Suppressor macrophage treated with lipopolysaccharide for 4 hours (primary cell): ENCODE results near the gene CCNI.
"Not testable (repeated sequence)": the region's sequence is repeated elsewhere in the genome, so short reads cannot be mapped to it uniquely, and the experiment has no call there.

Experiments used
- DNase-seq: peaks from one replicate; pipeline ENCODE4 v3.0.0-alpha.2; 2020

The CCNI gene, protein sequence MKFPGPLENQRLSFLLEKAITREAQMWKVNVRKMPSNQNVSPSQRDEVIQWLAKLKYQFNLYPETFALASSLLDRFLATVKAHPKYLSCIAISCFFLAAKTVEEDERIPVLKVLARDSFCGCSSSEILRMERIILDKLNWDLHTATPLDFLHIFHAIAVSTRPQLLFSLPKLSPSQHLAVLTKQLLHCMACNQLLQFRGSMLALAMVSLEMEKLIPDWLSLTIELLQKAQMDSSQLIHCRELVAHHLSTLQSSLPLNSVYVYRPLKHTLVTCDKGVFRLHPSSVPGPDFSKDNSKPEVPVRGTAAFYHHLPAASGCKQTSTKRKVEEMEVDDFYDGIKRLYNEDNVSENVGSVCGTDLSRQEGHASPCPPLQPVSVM

DNA sequence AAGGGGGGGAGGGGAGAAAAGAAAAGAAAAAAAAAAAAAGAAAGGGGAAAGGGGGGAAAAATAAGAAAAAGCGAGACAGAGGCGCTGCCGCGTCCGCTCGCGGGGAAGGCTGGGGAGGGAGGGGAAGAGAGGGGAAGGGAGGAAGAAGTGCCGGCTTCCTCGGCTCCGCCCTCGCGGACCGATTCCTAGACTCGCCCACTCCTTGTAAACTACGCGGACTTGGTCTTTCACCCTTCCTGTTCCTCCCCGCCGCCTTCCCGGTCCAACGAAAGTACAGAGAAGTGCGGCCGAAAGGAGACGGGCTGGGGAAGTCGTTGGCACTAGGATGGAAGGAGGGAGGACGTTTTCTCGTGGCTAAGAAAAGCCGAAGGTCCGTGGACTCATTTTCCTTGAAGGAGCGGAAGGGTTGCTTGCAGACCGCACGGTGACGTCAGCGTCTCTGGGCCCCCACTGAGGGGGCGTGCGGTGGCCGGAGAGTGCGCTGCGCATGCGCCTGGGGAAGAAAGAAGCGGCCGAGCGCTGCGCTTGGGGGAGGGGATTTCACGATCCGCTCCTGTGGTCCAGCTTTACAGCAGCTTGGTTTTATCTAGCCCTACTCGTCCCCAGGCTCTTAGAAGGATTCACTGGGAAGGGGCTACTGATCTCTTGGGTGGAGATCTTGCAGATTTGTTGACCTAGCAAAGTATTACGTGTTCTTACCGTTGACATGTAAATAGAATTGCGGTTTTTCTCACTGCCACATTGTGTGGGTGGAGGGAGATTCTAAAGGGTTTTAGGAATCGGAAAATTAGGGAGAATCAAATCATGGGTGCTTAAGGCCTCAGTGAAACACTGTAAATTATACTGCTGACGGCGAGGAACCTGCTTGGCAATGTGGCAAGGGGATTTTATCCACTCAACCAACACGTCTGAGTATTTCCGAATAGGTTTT lies at the start of gene CCNI:
Gene CCNI, minus strand, starts transcription at position 121 of the 931 bp plus-strand sequence. CDS start 9,627 bp downstream, outside the sequence.
- peak; percentile 98 for DNase-seq

- peak; percentile 51 for DNase-seq
Observed at GRCh38 chr4:77124576-77124975, 48.8 kb upstream of the CCNI start.

- DNase-seq: peak; percentile 66
Observed at GRCh38 chr4:77123411-77123810, 47.6 kb upstream of the CCNI start.

DNA sequence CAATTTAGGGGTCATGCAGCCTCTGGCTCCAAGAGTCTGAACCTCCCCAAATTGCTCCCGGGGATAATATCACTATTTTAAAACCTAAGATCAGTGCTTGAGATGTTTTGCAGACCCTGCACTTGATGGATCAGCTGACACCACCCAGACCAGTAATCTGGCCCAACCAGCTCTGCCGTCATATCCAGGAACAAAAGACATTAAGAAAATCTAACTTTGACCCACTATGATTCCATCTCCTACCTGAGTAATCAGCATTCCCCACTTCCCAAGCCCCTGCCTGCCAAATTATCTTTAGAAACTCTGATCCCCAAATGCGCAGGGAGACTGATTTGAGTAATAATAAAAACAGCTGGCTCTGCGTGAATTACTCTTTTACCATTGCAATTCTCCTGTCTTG lies 46.9 kb upstream of the CCNI start:
- DNase-seq: no peak

DNA sequence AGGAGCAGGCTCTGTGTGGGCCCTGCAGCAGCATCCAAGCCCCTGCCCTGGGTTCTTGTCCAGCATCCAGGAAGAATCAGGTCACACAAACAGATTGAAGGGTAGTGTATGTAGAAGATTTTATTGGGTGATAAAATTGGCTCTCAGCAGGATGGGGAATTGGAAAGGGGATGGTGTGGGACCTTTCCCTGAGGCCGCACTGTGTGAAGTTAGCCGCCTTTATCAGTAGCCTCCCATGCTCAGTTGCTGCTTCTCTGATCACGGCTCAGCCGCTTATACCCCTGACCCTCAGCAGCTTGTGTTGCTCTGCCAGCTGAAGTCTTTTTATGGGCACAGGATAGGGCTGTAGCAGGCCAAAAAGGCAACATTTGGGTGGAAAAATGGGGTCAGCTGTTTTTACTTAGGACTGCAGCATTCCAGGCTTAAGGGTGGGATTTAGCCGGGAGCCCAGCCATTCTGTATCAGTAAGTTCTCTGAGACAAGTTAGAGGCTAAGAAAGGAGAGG lies 46.0 kb upstream of the CCNI start:
- DNase-seq: no peak

DNA sequence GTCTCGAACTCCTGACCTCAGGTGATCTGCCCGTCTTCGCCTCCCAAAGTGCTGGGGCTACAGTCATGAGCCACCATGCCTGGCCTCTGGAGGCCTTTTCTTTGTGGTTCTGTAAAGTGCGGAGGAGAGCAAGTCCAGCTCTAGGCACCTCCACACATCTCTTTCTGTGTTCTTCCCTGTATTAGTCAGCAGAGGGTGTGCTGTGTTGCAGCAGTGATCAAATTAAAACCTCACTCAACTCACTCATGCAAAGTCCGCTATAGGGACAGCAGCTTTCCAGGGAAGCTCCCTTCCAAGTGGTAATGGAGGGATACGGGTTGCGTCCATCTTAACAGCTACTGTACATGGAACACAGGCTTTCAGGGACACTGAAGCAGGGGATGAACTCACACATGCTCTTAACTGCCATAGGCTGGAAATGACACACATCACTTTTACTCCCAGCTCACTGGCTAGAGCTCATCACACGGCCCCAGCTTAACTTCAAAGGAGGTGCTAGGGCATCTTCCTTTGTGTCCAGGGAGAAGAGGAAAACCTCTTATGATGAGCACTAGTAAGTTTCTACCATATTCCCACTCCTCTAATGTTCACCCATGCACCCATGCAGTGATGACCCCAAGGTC lies 45.2 kb upstream of the CCNI start:
- no peak for DNase-seq

DNA sequence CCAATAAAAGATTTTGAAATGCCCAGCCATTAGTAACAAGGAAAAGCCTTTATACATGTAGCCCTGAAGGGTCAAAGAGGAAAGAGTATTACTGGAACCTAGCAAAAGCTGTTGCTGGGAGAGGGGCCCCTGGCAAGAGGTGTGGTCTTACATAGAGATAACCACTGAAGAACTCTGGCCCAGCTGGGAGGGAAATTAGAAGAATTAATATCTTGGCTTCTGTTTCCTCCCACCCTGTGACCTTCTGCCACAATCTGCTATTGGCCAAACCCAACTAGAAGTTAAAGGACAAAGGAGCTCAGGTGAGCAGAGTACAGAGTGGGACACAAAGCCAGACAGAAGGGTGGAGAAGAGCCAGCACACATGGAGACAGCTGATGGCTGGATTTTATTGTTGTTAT lies 41.9 kb upstream of the CCNI start:
- DNase-seq: no peak

DNA sequence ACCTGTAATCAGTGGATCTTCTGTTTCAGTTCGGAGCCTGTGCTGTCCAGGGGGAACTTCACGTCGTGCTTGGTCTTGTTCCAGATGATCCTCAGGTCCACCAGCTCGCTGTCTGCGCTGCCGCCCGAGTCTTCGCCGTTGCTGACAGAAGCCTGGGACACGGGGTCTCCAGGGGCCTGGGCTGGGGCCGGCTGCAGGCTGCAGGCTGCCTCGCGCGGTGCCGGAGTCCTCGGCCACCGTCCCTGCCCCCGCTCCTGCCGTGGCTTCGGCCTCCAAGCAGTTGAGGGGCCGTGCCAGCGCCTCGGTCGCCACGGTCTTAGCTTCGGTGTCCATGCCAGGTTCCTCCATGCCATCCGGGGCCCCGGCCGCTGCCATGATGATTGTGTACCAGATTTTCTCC lies 37.3 kb upstream of the CCNI start:
- no peak for DNase-seq

DNA sequence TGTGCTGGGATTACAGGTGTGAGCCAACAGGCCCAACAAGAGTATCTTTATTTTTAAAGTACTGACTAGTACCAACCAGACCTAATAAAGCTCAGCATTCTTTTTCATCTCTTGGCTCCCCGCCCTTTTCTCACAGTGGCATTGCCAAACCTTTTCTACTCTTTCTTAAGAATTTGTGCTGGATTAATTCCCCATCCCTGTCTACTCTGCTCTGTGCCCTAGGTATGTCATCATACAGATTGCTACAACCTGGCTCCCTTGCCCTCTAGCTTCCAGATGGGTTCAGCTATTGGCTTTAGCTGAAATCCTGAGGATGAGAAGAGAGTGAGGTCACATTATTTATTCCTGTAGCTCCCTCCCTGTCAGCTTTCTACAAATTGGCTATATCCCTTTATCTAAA lies 34.9 kb upstream of the CCNI start:
- DNase-seq: no peak

DNA sequence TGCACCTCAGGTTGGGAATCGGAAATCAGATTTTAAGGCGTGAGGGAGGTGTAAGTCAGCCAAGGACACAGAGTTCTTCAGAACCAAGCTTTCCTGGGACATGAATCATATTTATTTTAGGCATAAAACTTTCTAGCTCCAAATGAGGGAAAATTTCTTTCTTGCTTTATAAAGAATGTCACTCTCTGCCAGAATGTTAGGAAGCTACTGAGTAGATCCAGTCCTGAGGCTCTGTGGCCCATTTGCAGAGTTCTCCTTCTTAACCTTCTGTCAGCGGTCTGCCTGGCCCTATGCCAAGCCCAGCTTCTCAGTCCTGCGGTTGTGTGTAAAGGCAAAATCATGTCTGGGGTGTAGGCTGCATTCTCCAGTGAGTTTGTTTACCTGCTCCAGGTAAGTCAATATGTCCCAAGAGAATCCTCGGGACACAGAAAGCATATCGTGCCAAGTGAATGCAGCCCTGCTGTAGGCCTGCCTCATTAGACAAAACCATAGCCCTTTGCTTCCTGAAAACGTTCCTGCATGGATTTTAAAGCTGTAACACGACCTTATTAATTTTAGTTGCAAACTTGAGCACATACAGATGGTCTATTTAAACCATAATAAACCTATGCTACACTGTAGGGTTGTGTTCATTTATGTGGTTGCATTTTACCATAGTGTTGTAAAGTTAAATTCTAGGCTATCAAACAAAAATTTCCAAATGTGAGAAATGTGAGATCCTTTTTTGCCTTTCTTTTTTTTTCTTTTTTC lies 29.2 kb upstream of the CCNI start:
- DNase-seq: peak; percentile 47

DNA sequence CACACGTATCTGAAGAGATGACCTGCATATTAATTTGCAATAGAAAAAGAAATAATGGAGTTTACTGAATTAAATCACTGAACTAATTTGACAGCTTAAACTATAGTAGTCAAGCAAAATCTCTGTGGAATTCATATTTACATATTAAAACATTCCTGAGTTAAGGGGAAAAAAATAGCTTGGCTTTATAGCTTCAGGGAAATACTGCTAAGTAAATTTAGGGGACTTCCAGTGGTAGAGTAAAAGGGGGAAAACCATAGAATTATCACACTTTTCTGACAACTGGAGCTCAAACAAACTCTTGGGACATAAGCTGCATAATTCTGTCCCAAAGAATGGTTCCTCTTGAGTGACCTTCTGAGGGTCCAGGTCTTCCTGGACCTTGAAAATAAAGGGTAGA lies 28.6 kb upstream of the CCNI start:
- DNase-seq: peak; percentile 30

GRCh38 chr4:77100234-77100633 lies 24.4 kb upstream of the CCNI start:
- DNase-seq: no peak

GRCh38 chr4:77097611-77098010 lies 21.8 kb upstream of the CCNI start:
- DNase-seq: peak; percentile 32

- peak; percentile 80 for DNase-seq
Observed at GRCh38 chr4:77095101-77095821, 19.5 kb upstream of the CCNI start.

- no peak for DNase-seq
Observed at GRCh38 chr4:77094496-77094895, 18.7 kb upstream of the CCNI start.

- DNase-seq: no peak
Observed at GRCh38 chr4:77093401-77093800, 17.6 kb upstream of the CCNI start.

GRCh38 chr4:77092975-77093374 lies 17.2 kb upstream of the CCNI start:
- peak; percentile 40 for DNase-seq

DNA sequence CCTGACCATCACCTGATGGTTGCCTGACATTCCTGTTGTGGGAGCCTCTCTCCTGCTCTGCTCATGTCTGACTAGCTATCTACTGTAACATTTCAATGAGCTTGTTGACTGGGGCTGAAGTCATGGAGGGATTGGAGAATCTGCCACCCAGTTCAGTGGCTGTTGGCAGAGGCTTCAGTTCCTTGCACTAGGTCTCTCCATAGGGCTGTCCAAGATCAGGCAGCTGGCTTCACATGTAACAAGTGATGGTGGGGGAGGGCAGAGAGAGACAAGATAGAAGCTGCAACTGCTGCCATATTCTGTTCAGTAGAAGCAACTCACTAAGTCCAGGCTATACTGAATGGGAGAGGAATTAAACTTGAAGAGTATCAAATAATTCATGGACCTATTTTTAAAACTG lies 14.1 kb upstream of the CCNI start:
- DNase-seq: no peak

GRCh38 chr4:77087027-77087426 lies 11.2 kb upstream of the CCNI start:
- DNase-seq: not testable (repeated sequence)

DNA sequence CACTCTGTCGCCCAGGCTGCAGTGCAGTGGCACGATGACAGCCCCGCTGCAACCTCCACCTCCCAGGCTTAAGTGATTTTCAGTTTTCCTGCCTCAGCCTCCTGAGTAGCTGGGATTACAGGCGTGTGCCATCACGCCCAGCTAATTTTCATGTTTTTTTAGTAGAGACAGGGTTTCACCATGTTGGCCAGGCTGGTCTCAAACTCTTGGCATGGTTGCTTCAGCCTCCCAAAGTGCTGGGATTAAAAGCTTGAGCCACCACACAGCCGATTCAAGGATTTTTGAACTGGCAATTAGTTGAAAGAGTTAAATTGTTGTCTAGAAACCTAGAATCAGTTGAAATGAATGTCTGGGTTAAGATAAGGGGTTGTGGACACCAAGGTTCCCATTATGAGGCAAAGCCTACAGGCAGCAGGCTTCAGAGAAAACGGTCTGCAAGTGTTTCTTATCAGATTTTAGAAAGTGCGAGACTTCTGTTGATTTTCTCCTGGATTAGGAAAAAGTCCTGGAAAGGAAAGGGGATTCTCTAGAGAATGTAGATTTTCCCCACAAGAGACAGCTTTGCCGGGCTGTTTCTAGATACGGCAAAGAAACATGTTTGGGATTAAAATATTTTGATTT lies 8.3 kb upstream of the CCNI start:
- DNase-seq: no peak

DNA sequence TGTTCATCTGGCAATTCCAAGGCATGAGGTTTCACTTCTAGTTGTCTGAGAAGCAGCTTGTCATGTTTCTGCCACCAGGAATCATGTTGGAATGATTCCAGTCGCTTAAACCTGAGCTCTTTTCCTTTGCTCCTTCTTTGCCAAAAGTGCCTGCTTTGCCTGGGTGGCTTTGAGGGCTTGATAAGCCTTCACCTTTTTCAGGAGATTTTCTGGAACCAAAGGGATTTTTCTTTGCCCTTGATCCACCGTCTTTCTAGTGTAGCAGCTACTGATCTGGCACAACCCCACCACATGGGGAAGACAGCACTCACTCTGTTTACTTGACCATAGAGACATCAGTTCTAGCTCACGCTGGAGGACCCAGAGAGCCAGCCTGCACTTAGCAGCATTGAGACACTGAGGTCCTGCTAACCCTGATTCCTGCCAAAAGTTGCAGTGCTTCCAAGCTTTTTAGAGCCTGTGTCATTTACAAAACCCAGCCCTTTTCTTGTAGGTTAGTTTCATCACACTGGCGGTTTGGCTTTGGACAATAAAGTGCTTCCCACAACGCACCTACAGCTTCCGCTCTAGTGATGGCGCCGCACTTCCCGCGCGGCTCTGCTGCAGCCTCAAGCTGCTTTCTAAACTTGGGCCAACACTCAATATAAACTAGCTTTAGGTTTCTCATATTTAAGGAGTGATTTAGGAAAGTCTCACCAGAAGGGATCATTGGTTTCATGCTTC lies 7.3 kb upstream of the CCNI start:
- DNase-seq: no peak
